Muscle of arm (tissue), 12 donors: ENCODE results near the gene NEK10. TPM values are rescaled to one million over a fixed set of nuclear protein-coding genes. Genes with fewer than 3 reads are reported as not detected.

Source experiments
- DNase-seq: peaks from one replicate; pipeline ENCODE4 v3.0.0-alpha.2; 2013
- polyA plus RNA-seq, 12 donors: library from polyadenylated mRNA; unstranded; fragments of 120-200 nt; gene quantifications; one replicate each; pipeline ENCODE4 v1.2.1, GENCODE V29; 2013; ENCODE audit not compliant: insufficient read length in 12 of 12

The NEK10 gene
- polyA plus RNA-seq, 12 donors = 1.6 to 7.6 (median 5.0) TPM; not detected in 2

DNA sequence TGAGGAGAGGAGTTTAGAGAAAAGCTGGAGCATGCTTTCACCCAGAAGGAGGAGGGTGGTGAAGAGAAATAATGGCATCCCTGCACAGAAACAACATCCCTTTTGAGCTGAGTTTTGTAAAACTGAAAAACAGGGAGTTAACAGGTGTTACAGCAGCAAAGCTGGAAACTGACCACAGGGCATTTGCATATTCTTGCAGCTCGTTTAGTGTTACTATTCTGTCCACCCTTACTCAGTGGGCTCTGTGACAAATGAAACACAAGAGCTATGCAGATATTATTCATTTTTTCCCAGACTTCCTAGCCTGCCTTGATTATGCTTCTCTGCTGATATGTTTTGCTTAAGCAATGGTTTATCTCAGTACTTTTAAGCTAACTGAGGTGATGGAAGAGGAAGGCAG lies 272.0 kb downstream of the NEK10 start:
- no peak for DNase-seq

DNA sequence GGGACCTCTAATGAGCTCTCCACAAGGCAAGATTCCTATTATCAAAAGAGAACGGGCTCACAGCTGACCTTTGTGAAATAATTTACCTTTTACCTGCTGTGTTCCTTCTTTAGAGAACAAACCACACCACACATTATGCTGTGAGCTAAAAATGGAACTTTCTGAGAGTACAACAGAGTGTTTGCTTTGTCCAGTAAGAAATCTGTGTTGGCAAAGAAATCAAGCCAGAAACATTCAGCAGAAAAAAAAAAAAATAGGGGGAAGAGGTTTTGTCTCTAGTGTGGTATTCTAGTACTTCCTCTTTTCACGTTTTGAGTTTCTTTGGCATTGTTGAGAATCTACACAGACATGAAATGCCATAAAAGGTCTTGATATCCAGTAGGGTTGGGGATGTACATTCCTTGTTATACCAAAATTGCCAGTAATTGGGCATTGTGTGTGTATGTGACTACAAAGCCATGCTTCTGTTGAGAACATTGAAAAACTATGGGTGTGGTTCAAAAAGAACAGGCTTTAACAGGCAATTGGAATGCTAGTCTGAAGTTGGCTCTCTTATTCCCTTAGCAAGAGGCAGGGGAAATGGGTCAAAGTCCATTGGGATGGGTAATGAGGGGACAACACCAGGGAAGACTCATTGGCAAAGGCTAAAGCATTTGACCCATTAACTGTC lies 273.5 kb downstream of the NEK10 start:
- DNase-seq = no peak

DNA sequence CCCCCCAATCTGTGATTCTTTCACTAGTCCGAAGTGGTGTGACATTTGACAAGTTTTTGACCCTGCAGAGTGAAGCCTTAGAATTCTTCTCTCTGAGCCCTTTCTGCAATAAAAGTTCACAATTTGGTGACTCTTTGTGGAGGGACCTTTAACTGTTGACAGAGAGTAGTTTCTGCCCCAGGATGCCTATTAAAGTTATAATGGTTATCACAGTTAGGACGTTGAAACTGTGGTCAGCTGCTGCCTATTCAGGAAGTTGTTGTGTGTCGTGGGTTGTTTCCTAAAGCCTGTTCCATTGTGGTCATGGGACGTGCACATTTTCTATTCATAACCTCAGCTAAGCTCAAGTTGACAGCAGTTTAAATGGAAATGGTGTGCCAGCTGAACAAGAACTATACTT lies 274.5 kb downstream of the NEK10 start:
- DNase-seq = no peak

DNA sequence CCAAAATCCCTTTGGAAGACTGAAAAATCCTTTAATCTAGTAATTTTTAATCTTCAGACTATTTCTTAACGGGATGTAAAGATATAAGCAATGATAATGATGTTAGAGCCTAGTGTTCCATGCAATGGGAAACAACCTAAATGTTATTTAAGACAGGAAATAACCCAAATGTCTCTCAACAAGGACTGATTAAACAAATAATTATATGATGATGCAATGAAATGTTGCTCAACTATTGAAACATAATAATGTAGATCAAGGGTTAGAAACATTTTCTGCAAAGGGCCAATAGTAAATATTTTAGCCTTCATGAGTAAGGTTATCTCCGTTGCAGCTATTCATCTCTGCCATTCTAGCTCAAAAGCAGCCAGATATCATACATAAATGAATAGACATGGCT lies 275.4 kb downstream of the NEK10 start:
- DNase-seq = no peak

DNA sequence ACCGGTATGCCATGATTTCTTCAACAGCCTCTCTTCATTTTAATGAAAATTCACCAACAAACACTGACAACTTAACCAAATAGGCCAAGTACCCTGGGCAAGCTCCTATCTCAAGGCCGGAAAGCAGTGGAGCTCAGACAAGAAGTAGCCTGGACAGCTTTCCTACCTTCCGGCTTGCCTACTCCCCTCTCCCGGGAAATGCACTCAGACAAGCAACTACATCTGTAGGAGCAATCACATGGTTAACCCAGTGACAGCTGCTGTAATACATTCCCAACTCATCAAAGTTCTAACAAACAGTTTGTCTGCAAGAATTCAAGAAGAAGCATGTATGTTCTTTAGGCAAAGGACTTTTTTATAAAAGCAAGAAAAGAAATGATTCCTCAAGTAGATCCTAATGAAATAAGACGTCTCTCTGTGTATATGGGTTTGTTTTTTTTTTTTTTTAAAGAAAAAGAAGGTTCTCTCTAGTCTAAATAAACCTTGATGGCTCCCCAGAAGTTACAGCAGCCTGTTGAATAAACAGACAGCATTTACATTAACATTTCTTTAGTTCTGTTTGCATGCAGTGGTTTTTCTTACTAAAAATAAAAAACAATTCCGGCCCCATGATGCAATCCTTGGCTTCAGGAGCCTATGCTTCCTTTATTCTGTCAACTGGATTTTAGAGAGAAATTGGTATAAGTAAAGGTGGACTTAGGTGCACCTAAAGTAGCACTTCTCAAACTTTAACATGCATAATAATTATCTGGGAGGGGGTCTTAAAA lies 278.7 kb downstream of the NEK10 start:
- no peak for DNase-seq

DNA sequence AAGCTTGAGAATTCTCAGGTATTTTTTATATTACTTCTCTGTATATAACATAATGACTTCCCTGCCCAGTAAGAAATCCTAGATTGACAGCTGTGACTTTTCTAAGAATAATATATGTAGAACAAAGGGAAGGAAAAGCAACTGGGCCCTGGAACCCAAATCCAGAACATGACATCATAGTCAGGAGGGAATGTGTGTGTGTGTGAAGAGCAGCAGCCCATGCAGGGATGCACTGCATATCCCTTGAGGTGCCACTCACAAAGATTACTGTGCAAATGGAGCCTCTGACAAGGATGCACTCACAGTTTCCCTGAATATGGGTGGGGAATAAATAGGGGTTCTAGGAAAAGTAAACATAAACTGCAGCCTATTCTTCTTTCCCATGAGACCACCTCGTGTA lies 279.5 kb downstream of the NEK10 start:
- no peak for DNase-seq

DNA sequence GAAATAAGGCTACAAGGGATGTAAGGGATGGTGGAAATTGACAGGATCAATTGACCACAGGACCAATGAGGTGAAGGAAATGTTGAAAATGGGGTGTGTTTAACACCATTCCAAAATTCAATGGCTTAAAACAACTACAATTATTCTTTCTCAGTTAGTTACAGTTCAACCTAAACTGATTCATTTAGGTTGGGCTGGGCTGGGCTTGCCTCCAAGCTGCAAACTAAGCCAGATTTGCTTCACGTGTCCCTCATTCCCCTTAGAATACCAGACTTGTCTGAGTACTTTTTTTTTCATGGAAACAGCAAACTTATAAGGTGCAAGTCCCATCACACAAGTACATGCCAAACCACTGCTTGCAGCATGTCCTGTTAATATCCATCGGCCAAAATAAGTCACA lies 280.1 kb downstream of the NEK10 start:
- peak; percentile 65 for DNase-seq

DNA sequence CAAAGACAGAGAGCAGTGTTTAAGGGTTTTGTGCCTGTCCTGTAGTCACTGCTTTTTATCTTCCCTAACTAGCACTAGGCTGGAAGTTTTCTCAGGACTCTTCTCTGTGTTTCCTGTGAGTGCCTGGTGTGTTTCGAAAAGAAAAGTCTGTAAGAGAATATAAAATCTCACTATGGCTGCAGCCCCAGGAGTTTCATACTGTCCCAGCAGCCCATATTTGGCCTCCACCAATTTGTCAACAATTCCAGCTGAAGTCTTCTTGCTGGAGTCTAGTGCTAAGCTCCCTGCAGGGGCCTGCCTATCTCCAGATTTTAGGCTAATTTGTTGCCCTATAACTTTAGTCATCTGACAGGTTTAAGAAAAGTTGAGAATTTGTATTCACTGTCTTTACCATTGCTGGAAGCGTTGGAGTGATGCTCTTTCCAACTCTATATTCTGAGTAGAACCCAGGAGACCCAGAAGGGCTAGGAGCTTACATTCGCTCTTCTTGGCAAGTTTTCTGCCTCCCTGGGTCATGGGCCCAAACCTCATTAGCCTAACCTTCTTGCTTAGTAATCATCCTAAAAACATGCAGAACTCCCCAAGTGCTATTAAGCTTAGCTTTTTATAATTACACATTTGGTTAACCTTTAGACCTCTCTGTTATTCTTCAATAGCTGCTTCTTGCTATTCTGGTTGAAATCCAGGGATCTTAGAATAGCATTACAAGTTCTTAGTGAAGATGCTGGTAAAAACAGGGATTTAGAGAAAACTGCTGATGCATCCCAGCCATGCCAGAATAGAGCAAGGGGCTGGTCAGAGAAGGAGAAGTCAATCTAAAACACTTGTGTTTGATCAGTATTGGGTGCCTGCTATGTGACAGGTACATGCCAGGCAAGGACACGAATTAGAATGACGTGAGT lies 283.1 kb downstream of the NEK10 start:
- peak; percentile 39 for DNase-seq

DNA sequence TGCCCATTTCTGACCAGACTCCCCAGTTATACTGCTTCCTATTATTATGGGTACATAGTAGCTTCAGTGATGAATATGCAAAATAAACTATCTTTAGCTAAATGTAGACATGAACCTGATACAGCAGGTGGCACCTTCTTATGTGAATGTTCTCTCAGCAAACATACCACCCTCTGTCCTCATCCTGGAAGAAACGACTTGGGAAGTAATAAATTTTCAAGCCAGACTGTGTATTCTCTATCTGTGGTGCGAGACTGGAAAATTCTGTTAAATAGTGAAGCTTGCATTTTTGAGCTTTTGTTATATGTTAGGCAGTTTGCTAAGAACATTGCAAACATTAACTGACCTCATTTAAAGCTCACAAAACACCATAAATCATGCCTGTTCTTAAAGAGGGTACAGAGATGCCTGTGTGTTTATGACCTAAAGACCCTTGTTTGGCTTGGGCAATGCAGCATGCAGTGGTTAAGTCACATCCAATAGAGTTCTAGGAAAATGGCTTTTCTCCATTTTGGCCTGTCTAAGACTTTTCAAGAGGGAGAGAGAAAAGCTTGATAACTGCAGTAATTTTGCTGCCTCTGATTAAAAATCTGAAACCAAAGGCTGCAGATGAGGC lies 287.1 kb downstream of the NEK10 start:
- DNase-seq = no peak

DNA sequence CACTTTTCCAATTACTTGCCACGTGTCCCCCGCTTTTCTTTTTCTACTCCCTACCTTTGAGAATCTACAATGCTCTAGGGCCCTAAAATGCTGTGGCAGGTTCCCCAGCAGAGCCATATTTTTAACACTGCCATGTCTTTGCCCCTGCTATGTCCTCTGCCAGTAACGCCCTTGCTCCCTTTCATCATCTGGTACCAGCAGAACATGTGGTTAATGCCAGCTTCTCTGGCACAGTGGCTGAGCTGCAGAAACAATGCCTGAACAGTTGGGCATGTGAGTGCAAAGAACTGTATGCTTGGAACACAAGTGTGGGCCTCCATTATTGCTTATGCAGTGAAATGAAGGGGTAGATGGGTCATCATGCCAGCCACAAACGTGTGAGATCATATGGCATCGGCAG lies 287.6 kb downstream of the NEK10 start:
- DNase-seq = no peak

DNA sequence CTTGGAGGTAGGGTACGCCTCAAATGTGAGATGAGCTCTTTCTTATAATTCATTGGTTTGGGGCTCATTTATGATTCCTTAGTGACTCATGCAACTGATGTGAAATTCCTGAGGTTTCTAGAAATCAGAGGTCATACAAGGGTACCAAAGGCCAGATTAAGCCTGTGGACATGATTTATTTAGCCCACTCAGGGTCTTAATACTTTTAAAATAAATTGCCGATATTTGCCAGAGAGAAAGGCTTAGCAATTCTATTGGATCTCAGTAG lies 289.0 kb downstream of the NEK10 start:
- DNase-seq = no peak

DNA sequence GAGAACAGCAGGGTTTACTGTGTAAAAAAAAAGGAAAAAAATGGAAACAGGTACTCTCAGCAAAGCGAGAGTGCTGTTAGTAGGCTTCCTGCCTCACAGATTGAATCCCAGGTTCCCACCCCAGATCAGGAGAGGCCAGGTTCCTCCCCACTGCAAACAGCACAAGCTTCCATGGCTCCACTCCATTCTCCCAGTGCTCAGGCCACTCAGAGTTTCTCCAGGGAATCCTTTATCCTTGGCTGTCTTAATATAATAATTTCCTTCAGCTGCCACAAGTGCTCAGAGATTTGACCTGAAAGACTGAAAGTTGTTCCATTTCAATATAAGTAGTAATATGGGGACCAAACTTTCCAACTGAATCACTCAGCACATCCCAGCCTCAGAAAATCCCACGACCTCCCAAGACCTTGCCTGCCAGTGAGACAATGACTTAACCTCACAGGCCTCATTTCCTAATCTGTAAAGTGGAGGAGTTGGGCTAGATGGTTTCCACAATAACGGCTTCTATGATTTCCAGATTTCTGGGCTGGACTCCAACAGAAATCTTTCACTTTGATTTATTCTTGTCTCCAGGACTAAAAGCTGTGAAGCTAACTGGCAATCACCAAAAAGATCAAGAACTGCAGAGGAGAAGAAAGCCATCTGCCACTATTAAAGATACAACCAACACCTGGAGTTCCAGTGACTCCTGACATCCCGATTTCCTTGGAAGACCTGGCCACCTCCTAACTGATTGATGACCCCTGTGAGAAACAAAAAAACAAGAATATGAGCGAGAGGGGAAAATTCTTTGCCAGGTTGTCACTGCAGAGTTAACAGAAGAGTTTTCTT lies 289.5 kb downstream of the NEK10 start:
- DNase-seq = peak; percentile 41

DNA sequence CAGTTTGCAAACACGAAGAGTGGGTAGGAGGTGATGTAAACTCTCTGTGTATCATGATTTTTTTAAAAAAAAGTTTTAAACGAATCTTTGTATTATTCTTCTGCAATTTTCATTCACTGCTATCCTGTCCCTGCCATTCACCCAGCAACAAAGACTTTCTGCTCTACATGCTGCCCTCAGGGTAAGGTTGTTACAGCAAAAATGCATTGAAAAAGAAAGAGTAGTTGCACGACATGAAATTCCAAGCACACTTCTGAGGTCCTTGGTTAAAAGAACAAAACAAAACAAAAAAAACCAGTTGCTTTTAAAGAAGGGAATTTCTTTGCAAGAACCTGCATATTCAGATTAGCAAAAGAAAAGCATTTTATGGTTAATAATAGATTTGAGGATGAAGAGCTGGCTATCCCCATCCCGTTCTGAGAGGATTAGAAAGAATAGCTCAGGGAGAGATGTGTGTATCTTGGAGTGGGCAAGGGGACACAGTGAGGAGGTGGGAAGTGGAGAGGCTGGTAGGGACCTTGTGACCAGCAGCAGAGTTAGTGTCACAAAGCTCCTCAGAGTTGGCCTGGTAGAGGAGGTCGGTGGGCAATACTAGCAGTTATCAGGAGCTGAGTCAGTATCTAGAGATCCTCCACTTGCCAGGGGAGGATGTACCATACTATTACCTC lies 290.8 kb downstream of the NEK10 start:
- no peak for DNase-seq

DNA sequence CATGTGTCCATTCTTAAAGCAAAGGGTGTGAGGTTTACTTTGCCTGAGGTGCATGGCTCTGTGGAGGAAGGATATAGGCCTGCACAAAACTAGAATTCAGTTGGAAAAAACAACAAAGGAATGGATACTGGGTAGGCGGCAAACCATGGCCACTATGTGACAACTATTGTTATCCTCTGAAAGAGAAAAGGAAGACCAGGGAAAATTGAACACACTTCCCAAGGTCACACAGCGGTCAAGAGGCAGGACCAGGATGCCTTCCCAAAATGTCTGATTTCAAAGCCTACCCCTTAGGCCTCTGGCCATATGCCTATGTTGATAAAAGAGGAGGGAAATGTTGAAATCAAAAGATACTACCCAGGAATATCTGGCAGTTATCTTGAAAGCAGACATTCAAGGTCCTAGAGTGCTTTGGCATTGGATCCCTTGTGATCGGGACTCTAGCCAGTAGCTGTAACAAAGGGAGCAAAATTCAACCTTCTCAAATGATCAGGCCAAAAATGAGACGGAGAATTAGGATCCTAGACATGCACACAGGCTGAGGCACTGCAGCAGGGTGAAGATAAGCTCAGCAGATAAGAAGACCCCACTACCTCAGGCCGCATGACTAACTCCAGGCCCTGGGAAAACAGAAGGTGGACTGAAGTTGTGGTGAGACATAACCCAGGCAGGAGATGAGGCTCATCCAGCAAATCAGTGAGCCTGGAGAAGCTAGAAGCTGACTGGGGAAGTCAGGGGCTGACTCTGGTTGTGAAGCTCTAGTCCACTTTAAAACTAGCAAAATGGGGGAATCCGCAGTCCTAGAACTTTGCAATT lies 292.2 kb downstream of the NEK10 start:
- no peak for DNase-seq

DNA sequence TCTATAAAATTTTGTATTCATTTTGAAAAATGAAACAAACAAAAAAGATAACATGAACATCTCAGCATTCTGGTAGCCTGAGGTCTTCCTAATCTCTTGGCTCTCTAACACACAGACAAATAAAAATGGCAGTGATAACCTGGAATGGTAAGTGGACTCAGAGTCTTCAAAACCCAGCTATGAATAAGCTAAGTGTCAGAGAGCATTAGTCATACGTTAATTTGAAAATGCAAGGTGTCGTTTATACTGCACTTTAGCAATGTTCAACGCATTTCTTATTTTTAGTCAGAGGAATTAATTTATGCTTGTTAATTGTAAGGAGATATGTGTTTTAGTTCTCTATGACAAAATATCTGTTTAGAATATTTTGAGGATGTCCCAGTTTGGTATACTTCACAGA lies 294.3 kb downstream of the NEK10 start:
- no peak for DNase-seq

DNA sequence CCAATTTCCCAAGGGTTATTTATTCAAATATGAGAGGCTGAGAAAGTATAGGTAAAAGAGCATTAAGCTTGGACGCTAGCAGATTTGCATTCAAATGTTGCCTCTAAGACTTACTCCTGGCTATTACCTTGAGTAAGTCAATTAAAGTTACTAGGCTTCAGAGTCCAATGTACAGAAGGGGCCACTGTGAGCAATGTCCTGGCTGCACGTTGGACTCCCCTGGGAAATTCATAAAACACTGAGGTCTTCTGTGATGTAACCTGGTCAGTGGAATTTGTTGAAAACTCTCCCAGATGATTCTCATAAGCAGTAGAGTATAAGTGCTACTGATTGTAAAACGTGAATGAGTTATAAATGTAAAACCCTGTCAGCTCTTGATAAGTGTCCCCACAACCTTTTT lies 295.3 kb downstream of the NEK10 start:
- no peak for DNase-seq

DNA sequence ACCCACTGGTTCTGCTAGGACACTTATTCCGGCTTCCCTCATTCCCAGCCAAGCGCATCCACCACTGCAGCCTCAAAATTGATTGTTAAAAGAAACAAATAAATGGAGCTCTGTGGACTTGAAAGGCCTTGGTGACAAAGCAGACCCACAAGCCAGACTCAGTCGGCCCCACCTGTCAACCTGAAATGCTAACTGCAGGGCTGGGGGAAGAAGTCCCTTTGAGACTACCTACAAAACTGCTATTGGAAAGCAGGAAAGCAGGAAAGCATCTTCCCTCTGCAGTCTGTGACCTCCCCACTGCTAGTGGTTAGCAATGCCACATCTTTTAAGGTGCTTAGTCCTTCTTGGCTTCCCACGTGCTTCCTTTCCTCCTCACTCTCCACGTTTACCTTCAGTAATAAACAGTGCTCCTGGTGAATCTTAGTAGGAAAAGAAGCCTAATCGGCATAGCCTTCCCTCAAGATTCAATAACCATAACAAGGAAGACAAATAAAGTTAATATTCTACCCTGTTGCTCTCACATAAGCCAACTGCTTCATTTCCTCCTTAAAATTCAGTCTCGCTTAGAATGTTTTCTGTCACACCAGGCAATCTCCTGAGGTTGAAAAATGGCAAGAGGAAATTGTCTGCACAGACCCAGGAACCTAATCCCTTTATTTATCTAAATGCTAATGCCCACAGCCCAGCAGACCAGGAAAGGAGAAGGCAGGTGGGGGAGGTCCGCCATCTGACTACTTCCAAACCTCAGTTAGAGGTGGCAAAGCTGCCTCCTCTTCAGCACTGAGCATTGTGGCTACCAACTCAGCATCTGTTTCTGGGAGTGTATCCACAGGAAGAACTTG lies 296.2 kb downstream of the NEK10 start:
- no peak for DNase-seq

DNA sequence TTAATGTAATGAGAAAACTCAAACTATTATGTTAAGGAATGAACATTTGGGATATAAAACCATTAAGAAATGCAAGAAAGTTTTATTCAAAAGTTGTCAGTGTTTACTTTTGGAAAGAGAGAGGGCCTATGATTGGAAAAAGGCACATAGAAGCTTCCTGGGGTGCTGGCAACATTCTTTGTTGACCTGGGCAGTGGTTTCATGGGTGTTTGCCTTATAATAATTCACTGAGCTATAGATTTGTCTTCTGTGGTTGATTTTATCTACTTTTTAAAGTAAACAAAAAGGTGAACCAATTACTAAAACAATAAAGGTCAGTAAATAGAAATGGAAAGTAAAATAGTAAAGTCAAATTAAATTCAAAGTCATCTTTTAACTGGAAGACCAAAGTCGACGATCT lies 308.8 kb downstream of the NEK10 start:
- no peak for DNase-seq
